MCF 10A (cell line): ENCODE results near the gene RRP7A. TPM values are rescaled to one million over a fixed set of nuclear protein-coding genes. Genes with fewer than 3 reads are reported as not detected.
A peak's percentile ranks its signal among the peaks of the same experiment; 100 is the strongest.
"Not testable (repeated sequence)": the region's sequence is repeated elsewhere in the genome, so short reads cannot be mapped to it uniquely, and the experiment has no call there.

Experiments used
- BruUV-seq: library from RNA; stranded (reverse); fragments of 400-500 nt; replicated peaks from 2 replicates; lab custom pipeline; 2021; lab: Mats Ljungman, UMichigan
- CTCF ChIA-PET: fragments of 300-600 bp; sonication (Branson Sonifier 250); formaldehyde crosslinking; extraction: SDS; loops from one replicate; lab custom pipeline; 2021; ENCODE audit warnings: antibody characterized with exemption, inconsistent platforms; lab: Yijun Ruan, JAX
- POLR2A ChIA-PET: fragments of 300-600, 350-650 bp; sonication (Branson Sonifier 250); formaldehyde crosslinking; extraction: SDS; loops from one replicate; lab custom pipeline; 2020; ENCODE audit warnings: antibody characterized with exemption, inconsistent platforms; lab: Yijun Ruan, JAX
- DNase-seq: peaks from one replicate; pipeline ENCODE4 v3.0.0-alpha.2; 2018; ENCODE audit not compliant: unreplicated experiment
- H3K27ac Mint-ChIP-seq: one replicate; pipeline ENCODE4 v1.8.0; 2022; ENCODE audit warnings: mild to moderate bottlenecking, low read depth, mixed read lengths; ENCODE audit not compliant: unreplicated experiment
- H3K27me3 Mint-ChIP-seq: one replicate; pipeline ENCODE4 v1.8.0; 2022; ENCODE audit warnings: mixed read lengths; ENCODE audit not compliant: insufficient read depth, unreplicated experiment
- H3K36me3 Mint-ChIP-seq: one replicate; pipeline ENCODE4 v1.8.0; 2022; ENCODE audit warnings: mild to moderate bottlenecking, moderate library complexity, mixed read lengths; ENCODE audit not compliant: insufficient read depth, unreplicated experiment
- H3K4me1 Mint-ChIP-seq: one replicate; pipeline ENCODE4 v1.8.0; 2022; ENCODE audit warnings: mixed read lengths; ENCODE audit not compliant: insufficient read depth, unreplicated experiment
- H3K4me3 Mint-ChIP-seq: one replicate; pipeline ENCODE4 v1.8.0; 2022; ENCODE audit warnings: mild to moderate bottlenecking, moderate library complexity, mixed read lengths; ENCODE audit not compliant: unreplicated experiment
- H3K9me3 Mint-ChIP-seq: one replicate; pipeline ENCODE4 v1.8.0; 2022; ENCODE audit warnings: mixed read lengths; ENCODE audit not compliant: unreplicated experiment
- intact Hi-C: fragments of 100-400 bp; cut with micrococcal nuclease; formaldehyde crosslinking; loops from 2 replicates; pipeline ENCODE4 v1.14.1; 2022
- total RNA-seq: library from RNA; stranded (reverse); gene quantifications from 2 replicates; pipeline ENCODE4 v1.2.3, GENCODE V29; 2022
- TF ChIP-seq, protein P1 (sequence below): fragments of 200-600 bp; IDR thresholded peaks from one replicate; pipeline ENCODE4 v1.8.0; 2022; ENCODE audit warnings: antibody characterized with exemption, mild to moderate bottlenecking; ENCODE audit not compliant: unreplicated experiment

Gene RRP7A
- total RNA-seq, 1 experiment from 2014 or later = 59.4 TPM

DNA sequence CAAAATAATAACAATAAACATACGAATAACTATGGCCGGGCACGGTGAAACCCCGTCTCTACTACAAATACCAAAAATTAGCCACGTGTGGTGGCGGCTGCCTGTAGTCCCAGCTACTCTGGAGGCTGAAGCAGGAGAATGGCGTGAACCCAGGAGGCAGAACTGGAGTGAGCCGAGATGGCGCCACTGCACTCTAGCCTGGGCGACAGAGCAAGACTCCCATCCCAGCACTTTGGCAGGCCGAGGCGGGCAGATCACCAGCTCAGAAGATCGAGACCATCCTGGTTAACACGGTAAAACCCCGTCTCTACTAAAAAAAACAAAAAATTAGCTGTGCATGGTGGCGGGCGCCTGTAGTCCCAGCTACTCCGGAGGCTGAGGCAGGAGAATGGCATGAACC is 17.0 kb upstream of the RRP7A start:
- intact Hi-C loops, H3K36me3 Mint-ChIP-seq, BruUV-seq, DNase-seq, H3K27me3 Mint-ChIP-seq, H3K4me3 Mint-ChIP-seq, H3K27ac Mint-ChIP-seq, H3K9me3 Mint-ChIP-seq, H3K4me1 Mint-ChIP-seq: not testable (repeated sequence)
- ChIA-PET CTCF (interaction anchor here (0.5 to 1.0 kb wide), 2 partner anchors 9 to 851 kb away, joined by 3 to 4 read pairs; no protein-coding TSS in a partner anchor), POLR2A (interaction anchor here (0.8 kb wide), 1 partner anchor 219 kb away, joined by 3 read pairs; no protein-coding TSS in a partner anchor)

DNA sequence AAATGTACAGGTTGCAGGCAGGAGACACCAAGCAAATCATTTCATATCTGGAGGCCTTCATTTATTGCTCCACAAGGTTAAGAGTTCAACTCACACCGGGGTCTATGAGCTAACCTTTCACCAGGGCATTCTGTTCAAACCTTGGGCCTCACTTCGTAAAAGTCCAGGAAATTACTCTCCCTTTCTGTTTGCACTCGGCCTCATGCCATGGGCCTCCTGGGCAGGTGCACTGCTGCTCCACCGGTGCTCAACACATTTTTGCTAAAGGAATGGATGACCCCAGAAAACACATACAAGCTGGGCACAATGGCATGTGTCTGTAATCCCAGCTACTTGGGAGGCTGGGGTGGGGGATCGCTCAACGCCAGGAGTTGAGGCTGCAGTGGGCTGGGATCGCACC is 16.6 kb upstream of the RRP7A start:
- Mint-ChIP-seq H3K27ac (no peak overlapping the region), H3K27me3 (no peaks in the 10 kb centered on the region), H3K9me3 (no peaks in the 10 kb centered on the region), H3K36me3 (no peaks in the 10 kb centered on the region), H3K4me1 (peaks cover 8% of the 10 kb centered on the region), H3K4me3 (no peak overlapping the region)
- no peak for DNase-seq
- intact Hi-C loops = no loop called here
- ChIA-PET POLR2A (no interaction called here), CTCF (no interaction called here)
- no TSS peak for BruUV-seq
- TF ChIP-seq, protein P1, sequence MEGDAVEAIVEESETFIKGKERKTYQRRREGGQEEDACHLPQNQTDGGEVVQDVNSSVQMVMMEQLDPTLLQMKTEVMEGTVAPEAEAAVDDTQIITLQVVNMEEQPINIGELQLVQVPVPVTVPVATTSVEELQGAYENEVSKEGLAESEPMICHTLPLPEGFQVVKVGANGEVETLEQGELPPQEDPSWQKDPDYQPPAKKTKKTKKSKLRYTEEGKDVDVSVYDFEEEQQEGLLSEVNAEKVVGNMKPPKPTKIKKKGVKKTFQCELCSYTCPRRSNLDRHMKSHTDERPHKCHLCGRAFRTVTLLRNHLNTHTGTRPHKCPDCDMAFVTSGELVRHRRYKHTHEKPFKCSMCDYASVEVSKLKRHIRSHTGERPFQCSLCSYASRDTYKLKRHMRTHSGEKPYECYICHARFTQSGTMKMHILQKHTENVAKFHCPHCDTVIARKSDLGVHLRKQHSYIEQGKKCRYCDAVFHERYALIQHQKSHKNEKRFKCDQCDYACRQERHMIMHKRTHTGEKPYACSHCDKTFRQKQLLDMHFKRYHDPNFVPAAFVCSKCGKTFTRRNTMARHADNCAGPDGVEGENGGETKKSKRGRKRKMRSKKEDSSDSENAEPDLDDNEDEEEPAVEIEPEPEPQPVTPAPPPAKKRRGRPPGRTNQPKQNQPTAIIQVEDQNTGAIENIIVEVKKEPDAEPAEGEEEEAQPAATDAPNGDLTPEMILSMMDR = no peak

DNA sequence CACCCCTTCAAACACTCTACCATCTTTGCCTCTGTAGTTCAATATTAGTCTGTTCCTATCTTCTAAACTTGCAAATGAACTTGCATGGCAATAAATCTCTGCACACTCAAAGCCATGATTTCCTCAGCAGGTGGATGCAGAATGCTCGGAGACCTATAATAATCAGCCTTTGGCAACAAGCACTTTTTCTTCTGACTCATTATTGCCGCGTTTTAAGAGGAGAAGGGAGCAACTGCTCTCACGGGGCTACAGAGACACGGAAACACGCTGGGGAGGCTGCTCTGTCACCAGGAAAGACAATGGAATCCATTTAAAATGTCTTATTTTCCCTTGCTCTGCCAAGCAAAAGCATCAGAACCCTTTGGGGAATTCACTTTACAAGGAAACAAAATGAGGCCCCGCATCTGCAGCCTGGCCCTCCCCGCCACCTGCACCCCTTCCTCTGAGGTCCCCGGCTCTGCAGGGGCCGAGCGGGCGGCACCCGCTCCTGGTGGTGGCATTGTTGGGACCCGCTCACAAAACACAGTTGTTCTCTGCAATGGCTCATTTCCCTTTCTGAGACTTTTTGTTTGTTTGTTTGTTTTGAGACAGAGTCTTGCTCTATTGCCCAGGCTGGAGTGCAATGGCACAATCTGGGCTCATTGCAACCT is 15.6 kb upstream of the RRP7A start:
- BruUV-seq, H3K9me3 Mint-ChIP-seq, H3K36me3 Mint-ChIP-seq, DNase-seq, H3K4me3 Mint-ChIP-seq, H3K4me1 Mint-ChIP-seq, H3K27me3 Mint-ChIP-seq, intact Hi-C loops, H3K27ac Mint-ChIP-seq, POLR2A ChIA-PET: not testable (repeated sequence)
- CTCF ChIA-PET = interaction anchor here (0.6 kb wide), 1 partner anchor 78 kb away, joined by 4 read pairs; no protein-coding TSS in a partner anchor

DNA sequence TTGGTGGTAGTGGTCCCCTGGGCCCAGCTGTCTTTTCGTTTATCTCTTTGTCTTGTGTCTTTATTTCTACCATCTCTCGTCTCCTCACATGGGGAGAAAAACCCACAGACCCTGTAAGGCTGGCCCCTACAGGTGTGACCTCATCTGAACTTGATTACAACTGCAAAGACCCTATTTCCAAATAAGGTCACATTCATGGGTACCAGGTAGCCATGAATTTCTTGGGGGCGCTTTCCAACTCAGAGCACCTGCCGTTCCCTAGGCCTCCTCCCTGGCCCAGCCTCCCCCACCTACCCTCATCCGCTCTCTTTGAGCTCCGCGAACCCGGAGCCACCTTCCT is 14.0 kb upstream of the RRP7A start:
- ChIA-PET POLR2A (no interaction called here), CTCF (interaction anchor here (0.7 to 1.3 kb wide), 3 partner anchors 15 to 182 kb away, joined by 4 read pairs; no protein-coding TSS in a partner anchor)
- H3K4me3 Mint-ChIP-seq = peak overlapping the region; percentile 75
- intact Hi-C loops = no loop called here
- TF ChIP-seq, protein P1 = no peak
- no peak for DNase-seq
- H3K9me3 Mint-ChIP-seq = no peaks in the 10 kb centered on the region
- H3K4me1 Mint-ChIP-seq = peaks cover 8% of the 10 kb centered on the region
- no TSS peak for BruUV-seq
- H3K27ac Mint-ChIP-seq = peak overlapping the region; percentile 89
- H3K27me3 Mint-ChIP-seq = peaks cover 15% of the 10 kb centered on the region
- no peaks in the 10 kb centered on the region for H3K36me3 Mint-ChIP-seq

DNA sequence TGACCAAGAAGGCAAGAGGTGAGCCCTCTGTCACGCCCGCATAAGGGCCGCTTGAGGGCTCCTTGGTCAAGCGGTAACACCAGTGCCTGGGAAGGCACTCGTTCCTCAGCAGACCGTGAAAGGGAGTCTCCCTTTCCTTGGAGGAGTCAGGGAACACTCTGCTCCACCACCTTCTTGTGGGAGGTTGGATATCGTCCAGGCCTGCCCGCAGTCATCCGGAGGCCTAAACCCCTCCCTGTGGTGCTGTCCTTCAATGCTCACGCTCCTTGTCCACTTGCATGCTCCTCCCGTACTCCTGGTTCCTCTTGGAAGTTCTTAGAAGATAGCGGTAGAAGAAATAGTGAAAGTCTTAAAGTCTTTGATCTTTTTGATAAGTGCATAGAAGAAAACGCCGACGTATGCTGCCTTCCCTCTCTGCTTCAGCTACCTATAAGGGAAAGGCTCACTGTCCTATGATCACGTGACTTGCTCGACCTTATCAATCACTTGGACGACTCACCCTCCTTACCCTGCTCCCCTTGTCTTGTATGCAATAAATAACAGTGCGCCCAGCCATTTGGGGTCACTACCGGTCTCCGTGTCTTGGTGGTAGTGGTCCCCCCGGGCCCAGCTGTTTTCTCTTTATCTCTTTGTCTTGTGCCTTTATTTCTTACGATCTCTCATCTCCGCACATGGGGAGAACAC is 11.9 kb upstream of the RRP7A start:
- intact Hi-C loops, H3K9me3 Mint-ChIP-seq, H3K36me3 Mint-ChIP-seq, H3K4me3 Mint-ChIP-seq, DNase-seq, POLR2A ChIA-PET, BruUV-seq, H3K4me1 Mint-ChIP-seq: not testable (repeated sequence)
- CTCF ChIA-PET = interaction anchor here (0.7 to 1.0 kb wide), 2 partner anchors 19 to 30 kb away, joined by 3 read pairs; no protein-coding TSS in a partner anchor
- Mint-ChIP-seq H3K27me3 (peaks cover 15% of the 10 kb centered on the region), H3K27ac (peak overlapping the region; percentile 67)

DNA sequence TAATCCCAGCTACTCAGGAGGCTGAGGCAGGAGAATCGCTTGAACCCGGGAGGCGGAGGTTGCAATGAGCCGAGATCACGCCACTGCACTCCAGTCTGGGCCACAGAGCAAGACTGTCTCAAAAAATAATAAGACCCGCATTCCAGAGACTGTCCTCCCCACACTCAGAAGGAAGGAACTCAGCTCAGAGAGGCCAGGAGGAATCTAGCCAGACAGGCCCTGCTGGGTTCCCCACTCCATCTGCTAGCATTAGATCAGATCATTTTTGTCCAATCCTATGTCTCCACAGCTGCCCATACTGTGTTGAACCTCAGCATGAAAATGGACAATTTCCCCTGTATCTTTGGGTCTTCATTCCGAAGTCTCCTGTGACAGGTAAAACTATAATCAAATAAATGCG is 9.8 kb upstream of the RRP7A start:
- H3K9me3 Mint-ChIP-seq, BruUV-seq, DNase-seq, CTCF ChIA-PET, H3K4me1 Mint-ChIP-seq, intact Hi-C loops, H3K27ac Mint-ChIP-seq, H3K4me3 Mint-ChIP-seq, H3K36me3 Mint-ChIP-seq: not testable (repeated sequence)
- peaks cover 15% of the 10 kb centered on the region for H3K27me3 Mint-ChIP-seq
- POLR2A ChIA-PET = interaction anchor here (1.0 kb wide), 1 partner anchor 554 kb away, joined by 3 read pairs; no protein-coding TSS in a partner anchor
